ENCODE data around the gene CNPPD1. TPM values are rescaled to one million over a fixed set of nuclear protein-coding genes. Genes with fewer than 3 reads are reported as not detected.
A peak's percentile ranks its signal among the peaks of the same experiment; 100 is the strongest.

Gene CNPPD1
- total RNA-seq, 2 experiments from 2014 or later, result 42.3 to 43.4 TPM

- no peak overlapping the region for H3K4me3 Mint-ChIP-seq
- CTCF ChIA-PET, result interaction anchor here (0.6 kb wide), 1 partner anchor 17 kb away, joined by 3 read pairs; no protein-coding TSS in a partner anchor
Observed at GRCh38 chr2:219186754-219187456, 10.2 kb upstream of the CNPPD1 start.

GRCh38 chr2:219184121-219184520 is 7.4 kb upstream of the CNPPD1 start:
- peaks cover 69% of the 10 kb centered on the region for H3K36me3 Mint-ChIP-seq (ENCODE audit: low read depth)
- CTCF ChIA-PET, result interaction anchor here (0.9 to 2.7 kb wide), 4 partner anchors 12 to 111 kb away, joined by 3 to 8 read pairs (median 4); no protein-coding TSS in a partner anchor
- Histone ChIP-seq H3K4me3 (ENCODE audit: low read length) (no peak overlapping the region), H3K27me3 (ENCODE audit: control insufficient read depth in 1 of 2, insufficient read depth in 2 of 2, low read length in 2 of 2) (no peaks in the 10 kb centered on the region), H3K9me3 (ENCODE audit: control insufficient read depth in 1 of 2, insufficient read depth in 1 of 2, low read length in 2 of 2) (no peaks in the 10 kb centered on the region), H3K4me1 (ENCODE audit: insufficient read depth, low read length) (peaks cover 42% of the 10 kb centered on the region), H3K36me3 (ENCODE audit: insufficient read depth, low read length) (peaks cover 54% of the 10 kb centered on the region), H3K27ac (ENCODE audit: low read depth in 1 of 2, low read length in 2 of 2) (no peak overlapping the region)
- intact Hi-C loops (cut with DNase I, micrococcal nuclease), result no loop called here
- DNase-seq, result no peak
- H3K27me3 Mint-ChIP-seq, result no peaks in the 10 kb centered on the region
- peak overlapping the region; percentile 69 for H3K27ac Mint-ChIP-seq
- H3K9me3 Mint-ChIP-seq, result no peaks in the 10 kb centered on the region
- no peak for TF ChIP-seq CTCF (IDR thresholded peaks at IDR 0.05)
- POLR2A ChIA-PET, result interaction anchor here (1.4 kb wide), 1 partner anchor 13 kb away, joined by 6 read pairs; no protein-coding TSS in a partner anchor
- H3K4me3 Mint-ChIP-seq, result no peak overlapping the region
- no peak for ATAC-seq (ENCODE audit: poor library complexity)
- peaks cover 49% of the 10 kb centered on the region for H3K4me1 Mint-ChIP-seq (ENCODE audit: low read depth)

More at GRCh38 chr2:219186754-219187456, 10.2 kb upstream of the CNPPD1 start:
- peaks cover 43% of the 10 kb centered on the region for H3K36me3 Mint-ChIP-seq (ENCODE audit: low read depth)
- H3K9me3 ChIP-seq (ENCODE audit: control insufficient read depth in 1 of 2, insufficient read depth in 1 of 2, low read length in 2 of 2), result no peaks in the 10 kb centered on the region
- H3K27ac Mint-ChIP-seq, result no peak overlapping the region
- peaks cover 29% of the 10 kb centered on the region for H3K36me3 ChIP-seq (ENCODE audit: insufficient read depth, low read length)
- no peak overlapping the region for H3K4me3 ChIP-seq (ENCODE audit: low read length)
- no peaks in the 10 kb centered on the region for H3K9me3 Mint-ChIP-seq
- ATAC-seq (ENCODE audit: poor library complexity) (no peak), DNase-seq (no peak)
- peaks cover 21% of the 10 kb centered on the region for H3K4me1 Mint-ChIP-seq (ENCODE audit: low read depth)
- POLR2A ChIA-PET, result no interaction called here
- intact Hi-C loops (cut with DNase I, micrococcal nuclease), result no loop called here
- H3K27ac ChIP-seq (ENCODE audit: low read depth in 1 of 2, low read length in 2 of 2), result no peak overlapping the region
- H3K27me3 ChIP-seq (ENCODE audit: control insufficient read depth in 1 of 2, insufficient read depth in 2 of 2, low read length in 2 of 2), result no peaks in the 10 kb centered on the region
- H3K27me3 Mint-ChIP-seq, result no peaks in the 10 kb centered on the region
- no peak for TF ChIP-seq CTCF (IDR thresholded peaks at IDR 0.05)
- peaks cover 14% of the 10 kb centered on the region for H3K4me1 ChIP-seq (ENCODE audit: insufficient read depth, low read length)

DNA sequence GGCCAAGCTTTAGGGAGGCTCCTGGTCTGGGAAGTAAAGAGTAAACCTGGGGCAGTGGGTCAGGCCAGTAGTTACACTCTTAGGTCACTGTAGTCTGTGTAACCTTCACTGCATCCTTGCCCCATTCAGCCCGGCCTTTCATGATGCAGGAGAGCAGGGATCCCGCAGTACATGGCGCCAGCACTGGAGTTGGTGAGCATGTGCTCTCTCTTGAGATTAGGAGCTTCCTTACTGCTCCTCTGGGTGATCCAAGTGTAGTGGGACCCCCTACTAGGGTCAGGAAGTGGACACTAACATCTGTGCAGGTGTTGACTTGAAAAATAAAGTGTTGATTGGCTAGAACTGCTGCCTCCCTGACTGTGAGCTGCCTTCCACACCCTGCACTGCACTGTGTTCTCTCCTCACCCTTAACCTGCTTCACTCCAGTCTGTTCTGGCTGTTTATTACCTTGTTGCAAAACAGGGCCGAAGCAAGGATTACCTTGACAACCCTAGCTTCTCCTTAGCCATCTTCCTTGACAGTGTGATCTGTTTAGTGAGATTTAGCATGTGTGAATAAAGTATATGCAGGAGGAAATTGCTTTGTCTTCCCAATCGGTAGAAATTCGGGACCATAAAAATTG is 6.5 kb upstream of the CNPPD1 start:
- H3K4me3 Mint-ChIP-seq, result peak overlapping the region; percentile 62
- CTCF ChIA-PET, result interaction anchor here (0.7 to 2.7 kb wide), 3 partner anchors 12 to 28 kb away, joined by 3 to 8 read pairs (median 4); partner anchors contain the start of gene NHEJ1
- Histone ChIP-seq H3K27ac (ENCODE audit: low read depth in 1 of 2, low read length in 2 of 2) (peak overlapping the region in 1 of 2 donors; percentile 3), H3K4me1 (ENCODE audit: insufficient read depth, low read length) (peaks cover 48% of the 10 kb centered on the region), H3K9me3 (ENCODE audit: control insufficient read depth in 1 of 2, insufficient read depth in 1 of 2, low read length in 2 of 2) (no peaks in the 10 kb centered on the region), H3K27me3 (ENCODE audit: control insufficient read depth in 1 of 2, insufficient read depth in 2 of 2, low read length in 2 of 2) (no peaks in the 10 kb centered on the region), H3K36me3 (ENCODE audit: insufficient read depth, low read length) (peaks cover 54% of the 10 kb centered on the region), H3K4me3 (ENCODE audit: low read length) (no peak overlapping the region)
- H3K27me3 Mint-ChIP-seq, result no peaks in the 10 kb centered on the region
- no peak for TF ChIP-seq CTCF (IDR thresholded peaks at IDR 0.05)
- peaks cover 76% of the 10 kb centered on the region for H3K36me3 Mint-ChIP-seq (ENCODE audit: low read depth)
- POLR2A ChIA-PET, result interaction anchor here (0.8 to 4.4 kb wide), 3 partner anchors 17 to 24 kb away, joined by 3 to 41 read pairs (median 12); partner anchors contain the start of gene ZFAND2B
- no peaks in the 10 kb centered on the region for H3K9me3 Mint-ChIP-seq
- H3K27ac Mint-ChIP-seq, result peak overlapping the region; percentile 69
- intact Hi-C loops (cut with DNase I, micrococcal nuclease), result no loop called here
- H3K4me1 Mint-ChIP-seq (ENCODE audit: low read depth), result peaks cover 56% of the 10 kb centered on the region
- ATAC-seq (ENCODE audit: poor library complexity) (no peak), DNase-seq (no peak)
